H1 (cell line): ENCODE results near the gene CPO. TPM values are rescaled to one million over a fixed set of nuclear protein-coding genes. Genes with fewer than 3 reads are reported as not detected.

ENCODE experiments used
- CTCF ChIA-PET: fragments of 300-600 bp; sonication (Branson Sonifier 250); formaldehyde crosslinking; loops from one replicate; lab custom pipeline; 2021; ENCODE audit not compliant: partially characterized antibody; lab: Charles Lee
- POLR2A ChIA-PET: fragments of 300-600 bp; sonication (Branson Sonifier 250); formaldehyde crosslinking; loops from one replicate; lab custom pipeline; 2021; ENCODE audit warnings: inconsistent platforms; ENCODE audit not compliant: partially characterized antibody; lab: Charles Lee
- DNase-seq, 2 experiments: peaks; one replicate each; pipeline versions ENCODE4 v3.0.0 to v3.0.0-alpha.2; 2010 to 2022; ENCODE audit warnings: low spot score in 2 of 2, low read depth in 1 of 2, mixed read lengths in 1 of 2
- FAIRE-seq: peaks from 2 replicates; lab custom pipeline; 2011; peaks lifted over from hg19 to GRCh38; lab: Jason Lieb, UNC
- H2AFZ ChIP-seq: 2 replicates; pipeline ENCODE4 v1.8.1; 2012; ENCODE audit warnings: low read length, inconsistent platforms
- H2AK5ac ChIP-seq: 2 replicates; pipeline ENCODE4 v1.6.1; 2013; ENCODE audit warnings: low read depth, low read length
- H2BK120ac ChIP-seq: replicated peaks from 2 replicates; pipeline ENCODE3; 2013; ENCODE audit warnings: low read depth, low read length, inconsistent platforms
- H2BK12ac ChIP-seq: 2 replicates; pipeline ENCODE4 v1.6.1; 2013; ENCODE audit warnings: low read depth, low read length
- H2BK15ac ChIP-seq: 2 replicates; pipeline ENCODE4 v1.6.1; 2013; ENCODE audit warnings: low read length
- H2BK20ac ChIP-seq: 2 replicates; pipeline ENCODE4 v1.6.1; 2013; ENCODE audit warnings: low read length
- H2BK5ac ChIP-seq: 2 replicates; pipeline ENCODE4 v1.6.1; 2013; ENCODE audit warnings: low read depth, low read length
- H3K14ac ChIP-seq: 2 replicates; pipeline ENCODE4 v1.6.1; 2013; ENCODE audit warnings: inconsistent platforms; ENCODE audit not compliant: insufficient read length
- H3K18ac ChIP-seq: 2 replicates; pipeline ENCODE4 v1.6.1; 2013; ENCODE audit warnings: low read length; ENCODE audit errors: extremely low read depth
- H3K23ac ChIP-seq: 2 replicates; pipeline ENCODE4 v1.6.1; 2013; ENCODE audit warnings: inconsistent platforms; ENCODE audit not compliant: insufficient read length
- H3K23me2 ChIP-seq: 2 replicates; pipeline ENCODE4 v1.6.1; 2013; ENCODE audit warnings: low read depth, low read length
- H3K27ac ChIP-seq: 2 replicates; pipeline ENCODE4 v1.6.1; 2011; ENCODE audit warnings: low read depth, low read length, inconsistent platforms
- H3K27me3 ChIP-seq, 4 experiments: replicated peaks in 1 of 4; 1 replicate in 1 of 4; 2 replicates in 3 of 4; pipeline versions ENCODE4 v1.6.1 to v1.8.1; 2011 to 2013; ENCODE audit warnings: low read length in 3 of 4, mild to moderate bottlenecking in 3 of 4, inconsistent platforms in 2 of 4, mixed read lengths in 2 of 4, moderate library complexity in 1 of 4; ENCODE audit not compliant: control insufficient read depth in 3 of 4, insufficient read depth in 3 of 4; ENCODE audit errors: extremely low read depth in 1 of 4
- H3K36me3 ChIP-seq, 4 experiments: 2 replicates each; pipeline versions ENCODE4 v1.6.1 to v1.8.1; 2011 to 2013; ENCODE audit warnings: mild to moderate bottlenecking in 4 of 4, low read length in 3 of 4, moderate library complexity in 2 of 4, control low read depth in 1 of 4, inconsistent platforms in 1 of 4; ENCODE audit not compliant: insufficient read depth in 4 of 4, control insufficient read depth in 2 of 4
- H3K4ac ChIP-seq: replicated peaks from 2 replicates; pipeline ENCODE3; 2013; ENCODE audit warnings: low read length, low read depth, mixed read lengths, inconsistent platforms; ENCODE audit not compliant: insufficient read length
- H3K4me1 ChIP-seq, 4 experiments: replicated peaks in 1 of 4; 1 replicate in 1 of 4; 2 replicates in 3 of 4; pipeline versions ENCODE4 v1.6.1 to v1.8.1; 2011 to 2013; ENCODE audit warnings: low read length in 3 of 4, inconsistent platforms in 2 of 4, mixed read lengths in 1 of 4; ENCODE audit not compliant: insufficient read depth in 4 of 4, control insufficient read depth in 3 of 4
- H3K4me2 ChIP-seq, 2 experiments: 2 replicates each; pipeline versions ENCODE4 v1.6.1 to v1.8.1; 2011 to 2013; ENCODE audit warnings: low read depth in 2 of 2, low read length in 2 of 2, control low read depth in 1 of 2, inconsistent platforms in 1 of 2, mild to moderate bottlenecking in 1 of 2; ENCODE audit not compliant: insufficient read depth in 1 of 2
- H3K4me3 ChIP-seq, 4 experiments: fragments of 200-600, 300-600 bp in 1 of 4; sonication (generic), shearing (Covaris generic), sonication (Bioruptor Twin) in 1 of 4; 2 replicates each; pipeline versions ENCODE4 v1.5.1 to v1.8.1; 2011 to 2016; ENCODE audit warnings: low read length in 4 of 4, low read depth in 3 of 4, control low read depth in 2 of 4, inconsistent platforms in 2 of 4, mild to moderate bottlenecking in 2 of 4, mixed read lengths in 1 of 4, moderate library complexity in 1 of 4; ENCODE audit not compliant: insufficient read depth in 2 of 4; ENCODE audit errors: extremely low read depth in 1 of 4
- H3K56ac ChIP-seq: replicated peaks from 2 replicates; pipeline ENCODE3; 2013; ENCODE audit warnings: low read depth, mild to moderate bottlenecking, mixed read lengths, low read length, inconsistent platforms; ENCODE audit not compliant: insufficient read length
- H3K79me1 ChIP-seq: 2 replicates; pipeline ENCODE4 v1.6.1; 2013; ENCODE audit warnings: low read depth, low read length, control low read depth
- H3K79me2 ChIP-seq, 2 experiments: 2 replicates each; pipeline versions ENCODE4 v1.6.1 to v1.8.1; 2012 to 2013; ENCODE audit warnings: low read length in 2 of 2, mild to moderate bottlenecking in 2 of 2, inconsistent platforms in 1 of 2; ENCODE audit not compliant: insufficient read depth in 2 of 2, control insufficient read depth in 1 of 2
- H3K9ac ChIP-seq, 4 experiments: replicated peaks in 1 of 4; 1 replicate in 1 of 4; 2 replicates in 3 of 4; pipeline versions ENCODE4 v1.6.1 to v1.8.1; 2011 to 2013; ENCODE audit warnings: low read depth in 3 of 4, low read length in 3 of 4, control low read depth in 2 of 4, mild to moderate bottlenecking in 2 of 4, moderate library complexity in 2 of 4, inconsistent platforms in 1 of 4; ENCODE audit errors: extremely low read depth in 1 of 4
- H3K9me3 ChIP-seq, 2 experiments: 2 replicates each; pipeline versions ENCODE4 v1.6.1 to v1.8.1; 2012 to 2013; ENCODE audit warnings: mild to moderate bottlenecking in 2 of 2, moderate library complexity in 2 of 2, control low read depth in 1 of 2, inconsistent platforms in 1 of 2, low read depth in 1 of 2, low read length in 1 of 2, mixed read lengths in 1 of 2; ENCODE audit not compliant: insufficient read depth in 2 of 2
- H4K20me1 ChIP-seq, 2 experiments: replicated peaks in 1 of 2; 2 replicates each; pipeline versions ENCODE3 to v1.8.1; 2011 to 2013; ENCODE audit warnings: inconsistent platforms in 2 of 2, low read length in 2 of 2, mild to moderate bottlenecking in 1 of 2; ENCODE audit not compliant: insufficient read depth in 2 of 2, control insufficient read depth in 1 of 2
- H4K5ac ChIP-seq: 2 replicates; pipeline ENCODE4 v1.6.1; 2013; ENCODE audit warnings: low read length, low read depth, mixed read lengths, inconsistent platforms; ENCODE audit not compliant: insufficient read length
- H4K8ac ChIP-seq: 2 replicates; pipeline ENCODE4 v1.8.0; 2013; ENCODE audit warnings: mild to moderate bottlenecking, moderate library complexity, low read length, inconsistent platforms; ENCODE audit not compliant: insufficient read depth; ENCODE audit errors: extremely low read depth
- H4K91ac ChIP-seq: replicated peaks from 2 replicates; pipeline ENCODE3; 2013; ENCODE audit warnings: low read length, mixed read lengths, inconsistent platforms; ENCODE audit not compliant: insufficient read length
- SIRT6 ChIP-seq: IDR thresholded peaks from one replicate; pipeline ENCODE4 v1.7.1; 2012; ENCODE audit warnings: low read length, inconsistent platforms
- WGBS, 2 experiments: shearing (Covaris generic) in 1 of 2; methylation state at CpG; one replicate each; pipeline versions ENCODE4 v1.1.6 to v1.1.7; 2013 to 2015; ENCODE audit warnings: low lambda C conversion rate in 2 of 2, mixed read lengths in 2 of 2, inconsistent platforms in 1 of 2, low coverage in 1 of 2, missing lambda C conversion rate in 1 of 2; ENCODE audit not compliant: insufficient replicate concordance in 2 of 2, insufficient coverage in 1 of 2, insufficient read length in 1 of 2; ENCODE audit errors: extremely low coverage in 1 of 2, missing lambda C conversion rate in 1 of 2; 5-methylcytosine and 5-hydroxymethylcytosine counted together
- polyA plus RNA-seq, 7 experiments: library from polyadenylated mRNA; depleted of rRNA in 3 of 7; stranded (reverse) in 5 of 7; unstranded in 2 of 7; fragments of >200 nt in 5 of 7; fragments of 200-250 nt in 2 of 7; gene quantifications; 1 replicate in 5 of 7; 2 replicates in 1 of 7; 4 replicates in 1 of 7; pipeline versions ENCODE4 v1.2.1 to v1.2.3, GENCODE V29; 2011 to 2013; ENCODE audit warnings: missing spikeins in 2 of 7, mixed read lengths in 2 of 7
- total RNA-seq: library from RNA; stranded (reverse); fragmentation: NEBNext Ultra II Directional; extraction: Animal tissue kit (Norgen Biotek cat#: 25700); gene quantifications from 2 replicates; pipeline ENCODE4 v1.2.1, GENCODE V29; 2021
- TF ChIP-seq, protein P1 (sequence below), 3 experiments: IDR thresholded peaks; 1 replicate in 2 of 3; 2 replicates in 1 of 3; pipeline versions ENCODE4 v1.5.1 to v1.6.1; 2011; ENCODE audit warnings: low read length in 3 of 3, mild to moderate bottlenecking in 3 of 3, inconsistent platforms in 2 of 3, low read depth in 1 of 3, moderate library complexity in 1 of 3; ENCODE audit not compliant: insufficient read depth in 1 of 3; ENCODE audit errors: control extremely low read depth in 1 of 3

The CPO gene
- total and polyA plus RNA-seq, 2 of the 8 experiments (the other 6 are each of a cell fraction or from before 2014, with no cell fraction given) = 1.3 TPM

DNA sequence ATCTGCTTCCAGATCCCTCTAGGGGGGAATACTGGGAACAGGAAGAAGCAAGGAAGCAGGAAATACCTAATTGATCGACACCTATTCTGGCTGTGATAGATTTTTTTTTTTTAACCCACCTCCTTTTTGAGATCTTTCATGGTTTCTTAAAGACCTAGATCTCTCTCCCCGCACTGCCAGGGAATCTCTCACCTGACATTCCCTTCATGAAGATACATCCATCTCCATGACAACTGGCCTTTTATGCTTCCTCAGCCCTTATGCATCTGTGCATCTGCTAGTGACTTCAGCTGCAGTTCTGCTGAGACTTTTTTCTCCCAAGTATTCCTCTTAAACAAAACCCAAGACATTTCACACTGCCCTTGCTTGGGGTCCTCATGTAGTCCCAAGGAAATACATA is 21.1 kb upstream of the CPO start:
- Histone ChIP-seq H3K27ac (no peak overlapping the region), H2AK5ac (no peak overlapping the region), H2BK120ac (no peak overlapping the region), H4K91ac (no peak overlapping the region), H2BK12ac (no peak overlapping the region), H3K4me2 (no peak overlapping the region), H3K4ac (no peak overlapping the region), H3K14ac (no peak overlapping the region), H3K56ac (no peak overlapping the region), H3K18ac (no peak overlapping the region), H3K4me1 (peaks cover 0 to 5% (median 3%) of the 10 kb centered on the region in 4 experiments; a peak in 3 of 7 replicates), H2BK20ac (no peak overlapping the region), H3K9me3 (no peaks in the 10 kb centered on the region), H3K36me3 (no peaks in the 10 kb centered on the region), H3K4me3 (no peak overlapping the region), H3K79me1 (no peaks in the 10 kb centered on the region), H2BK5ac (no peak overlapping the region), H4K8ac (no peak overlapping the region), H2AFZ (no peak overlapping the region), H3K9ac (no peak overlapping the region), H2BK15ac (no peak overlapping the region), H4K20me1 (no peaks in the 10 kb centered on the region), H3K23ac (no peak overlapping the region), H3K79me2 (no peaks in the 10 kb centered on the region), H4K5ac (no peak overlapping the region), H3K27me3 (no peaks in the 10 kb centered on the region), H3K23me2 (no peaks in the 10 kb centered on the region)
- ChIA-PET CTCF (no interaction called here), POLR2A (no interaction called here)
- FAIRE-seq (no peak), DNase-seq (no peak)
- no peak for TF ChIP-seq SIRT6
- TF ChIP-seq, protein P1, sequence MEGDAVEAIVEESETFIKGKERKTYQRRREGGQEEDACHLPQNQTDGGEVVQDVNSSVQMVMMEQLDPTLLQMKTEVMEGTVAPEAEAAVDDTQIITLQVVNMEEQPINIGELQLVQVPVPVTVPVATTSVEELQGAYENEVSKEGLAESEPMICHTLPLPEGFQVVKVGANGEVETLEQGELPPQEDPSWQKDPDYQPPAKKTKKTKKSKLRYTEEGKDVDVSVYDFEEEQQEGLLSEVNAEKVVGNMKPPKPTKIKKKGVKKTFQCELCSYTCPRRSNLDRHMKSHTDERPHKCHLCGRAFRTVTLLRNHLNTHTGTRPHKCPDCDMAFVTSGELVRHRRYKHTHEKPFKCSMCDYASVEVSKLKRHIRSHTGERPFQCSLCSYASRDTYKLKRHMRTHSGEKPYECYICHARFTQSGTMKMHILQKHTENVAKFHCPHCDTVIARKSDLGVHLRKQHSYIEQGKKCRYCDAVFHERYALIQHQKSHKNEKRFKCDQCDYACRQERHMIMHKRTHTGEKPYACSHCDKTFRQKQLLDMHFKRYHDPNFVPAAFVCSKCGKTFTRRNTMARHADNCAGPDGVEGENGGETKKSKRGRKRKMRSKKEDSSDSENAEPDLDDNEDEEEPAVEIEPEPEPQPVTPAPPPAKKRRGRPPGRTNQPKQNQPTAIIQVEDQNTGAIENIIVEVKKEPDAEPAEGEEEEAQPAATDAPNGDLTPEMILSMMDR (IDR thresholded peaks at IDR 0.05; ENCODE audit: control extremely low read depth in 1 of 3, insufficient read depth in 1 of 3, low read depth in 1 of 3, low read length in 3 of 3) = peak in 1 of 3 experiments; percentile 1; a peak in 1 of 4 replicates
- WGBS, 2 experiments = 74% methylated on average over 2 of the region's 2 CpGs; no CpG with 5 or more reads in 1 of the 2 experiments
